Ectodermal cell (in vitro differentiated cells): Measurements from ENCODE around the gene SULT1B1.

Source experiments
- H3K27ac ChIP-seq: 2 replicates; pipeline ENCODE4 v1.7.0; 2013; ENCODE audit warnings: mild to moderate bottlenecking, low read depth, low read length; ENCODE audit not compliant: insufficient read depth, poor library complexity, severe bottlenecking
- H3K27me3 ChIP-seq: 2 replicates; pipeline ENCODE4 v1.7.0; 2013; ENCODE audit warnings: mild to moderate bottlenecking, low read length; ENCODE audit not compliant: insufficient read depth, control insufficient read depth, poor library complexity, severe bottlenecking
- H3K36me3 ChIP-seq: one replicate; pipeline ENCODE4 v1.7.0; 2013; ENCODE audit warnings: low read length; ENCODE audit not compliant: control insufficient read depth, insufficient read depth
- H3K4me1 ChIP-seq: one replicate; pipeline ENCODE4 v1.7.0; 2013; ENCODE audit warnings: low read length; ENCODE audit not compliant: control insufficient read depth, insufficient read depth
- H3K4me3 ChIP-seq: 2 replicates; pipeline ENCODE4 v1.7.0; 2013; ENCODE audit warnings: low read depth, low read length, control low read depth; ENCODE audit not compliant: insufficient read depth
- H3K9me3 ChIP-seq: 2 replicates; pipeline ENCODE4 v1.7.0; 2013; ENCODE audit warnings: mild to moderate bottlenecking, low read length, moderate library complexity; ENCODE audit not compliant: control insufficient read depth
- WGBS, 2 experiments: methylation state at CpG; one replicate each; pipeline ENCODE4 v1.1.7; 2013; ENCODE audit warnings: missing lambda C conversion rate in 2 of 2; 5-methylcytosine and 5-hydroxymethylcytosine counted together

Gene SULT1B1

DNA sequence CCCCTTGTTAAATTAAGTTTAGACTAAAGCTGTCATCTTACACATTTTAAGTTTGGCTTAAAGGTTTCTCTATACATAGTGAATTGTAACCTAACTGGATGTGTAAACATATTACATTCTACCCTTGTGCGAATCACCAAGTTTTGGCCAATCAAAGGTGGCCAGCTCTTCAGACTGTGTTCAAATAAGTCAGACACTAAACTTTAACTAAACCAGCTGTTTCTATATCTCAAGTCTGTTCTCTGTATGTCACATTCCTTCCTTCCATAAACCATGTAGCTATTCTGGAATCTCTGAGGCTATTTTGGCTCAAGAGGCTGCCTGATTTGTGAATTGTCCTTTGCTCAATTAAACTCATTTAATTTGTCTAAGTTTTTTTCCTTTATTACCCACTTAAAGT, 6.7 kb downstream of the SULT1B1 start:
- no peaks in the 10 kb centered on the region for H3K9me3 ChIP-seq
- WGBS, 2 experiments: 93 to 100% methylated on average over 1 of the region's 1 CpG
- H3K27ac ChIP-seq: no peak overlapping the region
- no peaks in the 10 kb centered on the region for H3K4me1 ChIP-seq
- no peaks in the 10 kb centered on the region for H3K27me3 ChIP-seq
- H3K36me3 ChIP-seq: no peaks in the 10 kb centered on the region
- H3K4me3 ChIP-seq: no peak overlapping the region

DNA sequence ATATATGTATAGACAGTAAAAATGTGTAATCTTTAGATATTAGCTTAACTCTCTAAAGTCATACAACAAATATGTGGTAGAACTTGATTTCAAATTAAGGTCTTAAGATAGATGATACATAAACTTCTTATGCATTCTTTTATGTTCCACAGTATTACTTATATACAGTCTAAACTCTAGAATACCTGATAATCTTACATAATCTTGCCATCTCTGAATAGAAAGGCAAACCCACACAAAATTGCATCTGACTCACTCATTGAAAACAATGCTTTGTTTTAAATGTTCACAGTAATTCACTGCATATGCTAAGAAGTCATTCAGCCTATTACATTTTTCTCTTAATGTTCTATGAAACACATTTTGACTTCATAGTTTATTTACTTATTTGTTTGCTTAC, 10.1 kb downstream of the SULT1B1 start:
- Histone ChIP-seq H3K4me3 (no peak overlapping the region), H3K9me3 (no peaks in the 10 kb centered on the region), H3K4me1 (no peaks in the 10 kb centered on the region), H3K27ac (no peak overlapping the region), H3K36me3 (no peaks in the 10 kb centered on the region), H3K27me3 (no peaks in the 10 kb centered on the region)

DNA sequence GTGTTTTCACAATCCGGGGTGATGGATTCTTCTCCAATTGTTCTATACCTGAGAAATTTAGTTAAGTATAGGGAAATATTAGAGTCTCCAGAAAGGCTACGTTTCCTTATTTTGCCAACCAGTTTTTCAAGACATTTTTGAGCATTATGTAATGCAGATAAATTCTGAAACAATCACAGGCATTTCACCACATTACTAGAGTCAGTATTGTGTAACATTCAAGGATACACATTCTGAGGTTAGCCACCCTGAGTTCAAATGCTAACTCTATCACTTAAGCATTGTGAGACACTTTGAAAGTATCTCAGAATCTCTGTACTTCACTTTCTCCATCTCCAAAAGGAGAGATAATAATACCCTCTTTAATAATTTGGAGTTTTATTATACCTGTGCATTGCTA, 10.6 kb downstream of the SULT1B1 start:
- Histone ChIP-seq H3K4me1 (no peaks in the 10 kb centered on the region), H3K9me3 (no peaks in the 10 kb centered on the region), H3K36me3 (no peaks in the 10 kb centered on the region), H3K4me3 (no peak overlapping the region), H3K27ac (no peak overlapping the region), H3K27me3 (no peaks in the 10 kb centered on the region)
- 94 to 100% methylated on average over 1 to 2 of the region's 2 CpGs for WGBS, 2 experiments

DNA sequence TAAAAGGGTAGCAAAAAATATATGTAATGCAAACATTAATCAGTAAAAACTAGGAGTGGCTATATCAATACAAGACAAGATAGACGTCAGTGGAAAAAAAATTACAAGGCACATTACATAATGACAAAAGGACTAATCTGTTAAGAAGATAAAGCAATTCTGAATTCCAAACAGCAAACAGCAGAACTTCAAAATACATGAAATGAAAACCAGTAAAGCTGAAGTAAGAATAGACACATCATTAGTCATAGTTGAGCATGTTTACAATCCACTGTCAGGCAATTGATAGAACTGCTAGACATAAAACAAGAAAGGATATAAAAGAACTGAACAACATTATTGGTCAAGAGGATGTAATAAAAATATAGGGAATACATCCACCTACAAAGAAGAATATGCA, 12.2 kb downstream of the SULT1B1 start:
- WGBS, 2 experiments: 100% methylated on average over 1 of the region's 1 CpG; no CpG with 5 or more reads in 1 of the 2 experiments

DNA sequence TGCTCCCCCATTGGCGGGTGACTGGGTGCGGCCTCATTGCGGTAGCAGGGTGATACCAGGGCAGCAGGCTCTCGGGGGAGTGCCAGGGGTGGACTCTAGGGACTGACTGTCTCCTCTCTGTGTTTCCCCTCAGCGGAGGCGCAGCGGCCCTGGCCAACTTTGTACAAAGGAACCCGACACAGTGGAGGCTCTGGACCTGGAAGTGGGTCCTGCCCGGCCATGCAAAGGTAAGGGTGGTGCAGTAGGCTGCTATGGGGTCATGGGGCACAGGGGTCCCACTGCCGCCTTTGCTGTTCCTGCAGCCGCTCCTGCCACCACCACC, 16.3 kb downstream of the SULT1B1 start:
- no peak overlapping the region for H3K27ac ChIP-seq
- WGBS, 2 experiments: 79% methylated on average over 11 of the region's 11 CpGs
- no peaks in the 10 kb centered on the region for H3K27me3 ChIP-seq
- no peaks in the 10 kb centered on the region for H3K36me3 ChIP-seq
- no peak overlapping the region for H3K4me3 ChIP-seq
- no peaks in the 10 kb centered on the region for H3K4me1 ChIP-seq
- H3K9me3 ChIP-seq: no peaks in the 10 kb centered on the region

More for the DNA sequence above, 12.2 kb downstream of the SULT1B1 start:
- H3K4me3 ChIP-seq: no peak overlapping the region
- no peaks in the 10 kb centered on the region for H3K27me3 ChIP-seq
- no peaks in the 10 kb centered on the region for H3K4me1 ChIP-seq
- H3K9me3 ChIP-seq: no peaks in the 10 kb centered on the region
- H3K36me3 ChIP-seq: no peaks in the 10 kb centered on the region
- H3K27ac ChIP-seq: no peak overlapping the region

DNA sequence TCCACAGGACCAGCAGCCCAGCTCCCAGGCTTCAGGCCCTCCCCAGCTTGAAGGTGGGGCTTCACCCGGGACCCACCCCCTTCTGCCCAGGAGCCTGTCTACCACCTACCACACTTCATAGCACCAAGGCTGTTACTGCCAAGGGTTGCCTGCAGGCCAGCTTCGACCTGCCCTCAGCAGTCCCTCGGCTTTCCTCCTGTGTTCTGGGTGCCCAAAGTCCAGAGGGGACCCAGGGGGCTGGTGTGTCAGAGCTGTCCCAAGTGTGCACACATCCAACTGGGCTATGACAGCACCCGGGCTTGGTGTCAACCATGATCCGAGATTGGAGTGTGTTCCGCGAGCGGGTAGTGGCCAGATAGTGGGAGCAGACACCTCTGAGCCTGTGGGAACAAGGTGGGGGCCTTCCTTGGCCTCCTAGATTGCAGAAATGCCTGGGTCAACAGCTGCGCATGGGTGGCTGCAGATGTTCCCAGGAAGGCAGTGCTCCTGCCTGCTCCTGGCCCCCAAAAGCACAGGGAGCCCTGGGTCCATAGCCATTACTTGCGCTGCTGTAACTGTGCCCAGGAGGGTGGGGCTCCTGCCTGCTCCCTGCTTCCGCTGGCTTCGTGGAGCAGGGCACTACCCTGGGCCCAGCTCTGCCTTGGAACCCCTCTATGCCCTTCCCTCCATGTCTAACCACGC, 16.8 kb downstream of the SULT1B1 start:
- Histone ChIP-seq H3K27ac (no peak overlapping the region), H3K36me3 (no peaks in the 10 kb centered on the region), H3K4me1 (no peaks in the 10 kb centered on the region), H3K9me3 (no peaks in the 10 kb centered on the region), H3K27me3 (no peaks in the 10 kb centered on the region), H3K4me3 (no peak overlapping the region)
- 94 to 95% methylated on average over 13 of the region's 13 CpGs for WGBS, 2 experiments

DNA sequence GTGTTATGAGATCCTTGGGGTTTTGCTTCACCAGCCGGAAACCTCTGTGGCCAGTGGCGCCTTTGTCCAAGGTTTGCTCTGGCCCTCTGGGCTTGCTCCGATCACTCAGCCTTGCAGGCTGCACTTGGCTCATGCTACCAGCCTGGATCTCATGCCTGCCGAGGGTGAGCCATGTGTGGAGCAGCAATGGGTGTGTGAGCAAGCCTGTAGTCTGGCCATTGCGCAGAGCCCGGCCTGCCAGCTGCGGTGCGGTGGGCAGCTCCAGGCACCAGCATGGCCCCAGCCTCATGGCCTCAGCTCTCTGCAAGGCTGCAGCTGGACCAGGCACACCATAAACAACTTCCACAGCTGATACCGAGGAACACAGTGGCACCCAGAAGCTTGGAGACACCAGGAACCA, 17.8 kb downstream of the SULT1B1 start:
- WGBS, 2 experiments: 93% methylated on average over 9 of the region's 9 CpGs

DNA sequence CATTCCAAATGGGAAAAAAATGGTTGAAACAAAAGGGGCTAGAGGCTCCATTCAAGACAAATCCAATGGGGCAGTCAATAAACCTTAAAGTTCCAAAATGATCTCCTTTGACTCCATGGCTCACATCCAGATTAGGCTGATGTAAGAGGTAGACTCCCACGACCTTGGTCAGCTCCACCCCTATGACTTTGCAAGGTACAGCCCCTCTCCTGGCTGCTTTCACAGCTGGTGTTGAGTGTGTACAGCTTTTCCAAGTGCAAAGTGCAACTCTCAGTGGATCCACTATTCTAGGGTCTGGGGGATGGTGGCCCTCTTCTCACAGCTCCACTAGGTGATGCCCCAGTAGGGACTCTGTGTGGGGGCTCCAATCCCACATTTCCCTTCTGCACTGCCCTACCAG, 21.5 kb downstream of the SULT1B1 start:
- Histone ChIP-seq H3K27ac (no peak overlapping the region), H3K36me3 (no peaks in the 10 kb centered on the region), H3K4me1 (no peaks in the 10 kb centered on the region), H3K9me3 (no peaks in the 10 kb centered on the region), H3K4me3 (no peak overlapping the region), H3K27me3 (no peaks in the 10 kb centered on the region)
- WGBS, 2 experiments: 53 to 63% methylated on average over 1 of the region's 1 CpG

More for the DNA sequence above, 17.8 kb downstream of the SULT1B1 start:
- Histone ChIP-seq H3K4me3 (no peak overlapping the region), H3K27ac (no peak overlapping the region), H3K36me3 (no peaks in the 10 kb centered on the region), H3K9me3 (no peaks in the 10 kb centered on the region), H3K4me1 (no peaks in the 10 kb centered on the region), H3K27me3 (no peaks in the 10 kb centered on the region)

DNA sequence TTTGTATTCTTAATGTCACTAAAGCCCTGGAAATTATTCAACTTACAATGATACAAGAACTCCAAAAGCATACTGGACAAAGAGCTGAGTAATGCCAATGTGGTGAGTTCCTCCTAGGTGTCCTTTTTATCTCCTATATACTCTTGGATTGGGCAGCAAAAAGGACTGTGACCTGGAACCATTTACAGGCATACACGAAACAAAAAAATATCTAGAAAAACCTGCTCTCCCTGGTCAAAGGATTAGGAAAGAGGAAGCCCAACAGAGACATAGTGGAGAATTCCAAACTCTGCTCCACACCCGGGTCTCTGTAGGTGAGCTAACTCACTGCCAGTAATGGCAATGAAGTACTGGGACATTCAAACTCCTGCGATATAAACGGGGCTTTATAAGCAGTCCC, 25.3 kb downstream of the SULT1B1 start:
- no peak overlapping the region for H3K4me3 ChIP-seq
- H3K9me3 ChIP-seq: no peaks in the 10 kb centered on the region
- 95 to 97% methylated on average over 4 of the region's 4 CpGs for WGBS, 2 experiments
- H3K27me3 ChIP-seq: no peaks in the 10 kb centered on the region
- H3K27ac ChIP-seq: no peak overlapping the region
- H3K36me3 ChIP-seq: no peaks in the 10 kb centered on the region
- no peaks in the 10 kb centered on the region for H3K4me1 ChIP-seq

DNA sequence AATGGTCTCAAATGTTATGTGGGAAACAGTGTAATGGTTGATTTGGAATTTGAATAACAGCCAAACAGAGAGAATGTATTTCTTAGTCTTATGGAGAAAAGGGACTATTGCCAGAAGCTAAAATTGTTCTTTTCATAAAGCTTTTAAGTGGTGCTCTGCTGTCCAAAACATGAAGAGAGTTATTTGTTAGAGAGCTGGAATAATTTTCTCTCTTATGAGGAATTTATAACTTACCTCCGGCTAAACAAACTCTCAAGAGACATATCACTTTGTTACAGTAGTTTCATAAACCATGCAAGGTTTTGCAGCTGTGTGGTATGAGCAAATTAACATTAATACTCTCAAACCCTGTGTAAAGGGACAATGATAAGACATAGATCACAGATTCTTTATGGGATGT, 28.6 kb downstream of the SULT1B1 start:
- Histone ChIP-seq H3K4me3 (no peak overlapping the region), H3K9me3 (no peaks in the 10 kb centered on the region), H3K27ac (no peak overlapping the region), H3K27me3 (no peaks in the 10 kb centered on the region), H3K4me1 (no peaks in the 10 kb centered on the region), H3K36me3 (no peaks in the 10 kb centered on the region)
- WGBS, 2 experiments: no CpG with 5 or more reads among the region's 1 CpG

DNA sequence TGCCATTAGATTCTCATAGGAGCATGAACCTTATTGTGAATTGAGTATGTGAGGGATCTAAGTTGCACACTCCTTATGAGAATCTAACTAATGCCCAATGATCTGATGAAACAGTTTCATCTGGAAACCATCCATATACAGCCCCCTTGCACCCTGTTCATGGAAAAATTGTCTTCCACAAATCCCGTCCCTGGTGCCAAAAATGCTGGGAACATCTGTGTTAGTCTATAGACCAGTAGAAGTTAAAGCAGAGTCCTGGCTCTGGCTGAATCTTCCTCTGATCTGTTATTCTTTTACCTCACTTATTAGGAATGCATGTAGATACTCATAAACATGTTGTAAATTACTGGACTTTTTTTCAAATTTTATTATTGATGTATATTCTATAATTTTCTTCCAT, 29.2 kb downstream of the SULT1B1 start:
- no peaks in the 10 kb centered on the region for H3K36me3 ChIP-seq
- no peaks in the 10 kb centered on the region for H3K27me3 ChIP-seq
- H3K9me3 ChIP-seq: no peaks in the 10 kb centered on the region
- no peak overlapping the region for H3K27ac ChIP-seq
- no peaks in the 10 kb centered on the region for H3K4me1 ChIP-seq
- 91 to 100% methylated on average over 1 of the region's 1 CpG for WGBS, 2 experiments
- H3K4me3 ChIP-seq: no peak overlapping the region
